AG08396 (cell line): Measurements from ENCODE around the gene KIF12.
"Not testable (repeated sequence)": the region's sequence is repeated elsewhere in the genome, so short reads cannot be mapped to it uniquely, and the experiment has no call there.

ENCODE experiments used
- DNase-seq: peaks from one replicate; pipeline ENCODE4 v3.0.0; 2012; ENCODE audit warnings: low spot score, mixed read lengths

The KIF12 gene

DNA sequence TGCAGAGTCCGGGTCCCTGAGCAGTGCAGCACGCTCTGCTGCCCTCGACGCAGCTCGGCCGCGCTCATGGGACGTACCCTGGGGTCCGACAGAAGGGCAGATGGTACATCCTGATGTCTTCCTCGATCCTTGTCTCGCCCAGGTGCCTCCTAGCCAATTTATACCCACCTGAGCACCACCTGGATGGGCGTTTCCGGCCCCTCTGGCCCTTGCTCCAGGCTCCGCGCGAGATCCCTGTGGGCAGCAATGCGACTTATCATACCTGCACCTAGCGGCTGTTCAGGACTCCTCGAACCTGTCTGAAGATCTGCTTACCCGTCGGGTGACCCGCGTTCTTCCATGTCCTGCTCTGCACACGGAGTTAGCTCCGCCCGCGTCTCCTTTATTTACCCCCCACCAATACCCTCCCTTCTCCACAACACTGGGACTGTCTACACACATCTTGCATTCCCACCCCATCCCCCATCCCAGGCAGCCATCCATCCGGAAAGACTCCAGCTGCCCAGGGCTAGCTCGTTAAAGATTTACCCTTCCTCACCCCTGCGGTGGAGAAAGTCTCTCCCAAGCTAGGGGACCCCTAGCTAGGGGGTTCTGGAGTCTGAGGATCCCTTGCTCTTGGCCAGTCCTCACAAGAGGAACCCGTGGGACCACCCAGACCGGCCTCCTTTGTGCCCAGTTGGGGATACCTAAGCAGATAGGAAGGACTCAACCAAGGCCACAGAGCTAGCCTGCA, at the start of gene KIF12:
Gene KIF12 (minus strand): TSS at position 357 of the 733 bp plus-strand sequence. CDS start 16 bp downstream, at position 341.
- DNase-seq: no peak

GRCh38 chr9:114146735-114147134, 47.6 kb upstream of the KIF12 start:
- no peak for DNase-seq

DNA sequence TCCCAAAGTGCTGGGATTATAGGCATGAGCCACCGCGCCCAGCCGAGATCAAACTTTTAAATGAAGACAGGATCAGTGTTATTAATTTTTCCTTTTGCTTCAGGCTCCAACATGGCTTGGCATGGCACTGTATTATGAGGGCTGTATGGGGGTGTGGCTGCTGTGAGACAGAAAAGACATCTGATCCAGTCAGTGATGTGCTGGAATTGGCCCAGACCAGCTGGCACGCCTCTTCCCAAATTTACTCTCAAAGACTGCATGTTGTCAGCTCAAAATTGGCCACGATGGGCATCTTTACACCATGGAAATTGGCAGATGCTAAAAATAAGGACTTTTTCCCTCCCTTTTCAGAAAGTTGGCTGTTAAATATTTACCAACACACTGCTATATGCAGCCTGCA, 44.1 kb upstream of the KIF12 start:
- DNase-seq: no peak

- no peak for DNase-seq
These were observed 42.7 kb upstream of the KIF12 start for GRCh38 chr9:114141553-114142402.

GRCh38 chr9:114140850-114141249, 41.8 kb upstream of the KIF12 start:
- no peak for DNase-seq

GRCh38 chr9:114140401-114140800, 41.3 kb upstream of the KIF12 start:
- no peak for DNase-seq

GRCh38 chr9:114139071-114139470, 40.0 kb upstream of the KIF12 start:
- no peak for DNase-seq

DNA sequence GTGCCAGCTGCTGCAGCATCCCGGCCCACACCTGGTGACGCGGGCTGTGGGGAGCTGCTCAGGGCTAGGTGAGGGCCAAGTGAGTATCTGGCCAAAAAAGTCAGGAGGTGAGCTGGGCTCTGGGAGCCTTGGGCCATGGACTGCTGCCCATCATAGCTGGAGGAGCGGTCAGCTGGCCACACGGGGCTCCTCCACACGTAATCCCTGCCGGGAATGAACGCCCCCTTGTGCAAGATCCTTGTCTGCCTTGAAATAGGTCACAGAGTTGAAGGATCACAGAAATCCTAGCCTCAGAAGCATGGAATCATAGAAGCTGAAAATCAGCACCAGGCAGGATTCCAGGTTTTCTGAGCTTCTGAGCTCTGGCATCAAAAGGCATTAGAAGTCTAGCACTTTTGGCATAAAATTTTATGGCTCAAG, 39.5 kb upstream of the KIF12 start:
- DNase-seq: no peak

DNA sequence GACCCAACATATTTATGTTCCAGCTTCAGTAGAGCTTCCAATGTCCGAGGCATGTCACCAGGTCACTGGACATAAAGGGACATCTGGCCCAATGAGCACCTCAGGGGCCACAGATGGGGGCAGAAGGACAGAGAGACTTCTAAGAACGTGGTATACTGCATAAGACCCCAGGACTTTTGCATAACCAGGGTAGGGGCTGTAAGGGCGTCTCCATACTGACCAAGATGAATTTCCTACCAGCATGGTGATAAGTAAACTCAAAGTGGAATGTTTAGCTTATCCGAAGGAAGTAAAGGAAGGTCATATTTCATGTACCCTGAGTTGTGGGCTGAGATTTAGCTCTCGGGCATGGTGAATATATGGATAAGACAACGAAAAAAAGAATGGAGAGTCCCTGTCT, 38.7 kb upstream of the KIF12 start:
- DNase-seq: no peak

DNA sequence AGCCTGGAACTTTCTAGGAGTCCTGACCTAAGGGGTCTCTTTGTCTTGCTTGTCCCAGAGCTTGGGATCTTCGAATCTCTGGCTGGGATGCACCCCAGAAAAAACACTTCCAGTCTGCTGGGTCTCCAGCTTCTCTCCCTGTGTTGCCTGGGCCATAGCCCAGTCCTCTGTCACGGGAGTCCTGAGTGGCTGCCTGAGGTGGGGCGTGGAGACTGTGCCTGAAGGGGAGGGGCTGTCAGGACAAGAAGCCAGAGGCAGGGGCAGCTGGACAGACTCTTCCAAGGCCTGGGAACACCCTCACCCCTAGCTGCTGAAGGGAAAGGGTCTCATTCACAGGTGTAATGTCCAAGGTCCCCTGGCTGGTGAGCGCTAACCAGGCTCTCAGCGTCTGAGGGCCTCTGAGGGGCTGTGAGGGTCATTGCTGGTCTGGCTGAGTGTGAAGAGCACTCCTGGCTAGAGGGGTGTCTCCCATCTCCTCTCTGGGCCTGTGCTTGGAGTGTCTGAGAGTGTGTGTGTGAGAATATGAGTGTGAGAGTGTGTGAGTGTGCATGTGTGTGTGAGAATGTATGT, 35.8 kb upstream of the KIF12 start:
- no peak for DNase-seq

- DNase-seq: no peak
These were observed 33.4 kb upstream of the KIF12 start for GRCh38 chr9:114132550-114132918.

DNA sequence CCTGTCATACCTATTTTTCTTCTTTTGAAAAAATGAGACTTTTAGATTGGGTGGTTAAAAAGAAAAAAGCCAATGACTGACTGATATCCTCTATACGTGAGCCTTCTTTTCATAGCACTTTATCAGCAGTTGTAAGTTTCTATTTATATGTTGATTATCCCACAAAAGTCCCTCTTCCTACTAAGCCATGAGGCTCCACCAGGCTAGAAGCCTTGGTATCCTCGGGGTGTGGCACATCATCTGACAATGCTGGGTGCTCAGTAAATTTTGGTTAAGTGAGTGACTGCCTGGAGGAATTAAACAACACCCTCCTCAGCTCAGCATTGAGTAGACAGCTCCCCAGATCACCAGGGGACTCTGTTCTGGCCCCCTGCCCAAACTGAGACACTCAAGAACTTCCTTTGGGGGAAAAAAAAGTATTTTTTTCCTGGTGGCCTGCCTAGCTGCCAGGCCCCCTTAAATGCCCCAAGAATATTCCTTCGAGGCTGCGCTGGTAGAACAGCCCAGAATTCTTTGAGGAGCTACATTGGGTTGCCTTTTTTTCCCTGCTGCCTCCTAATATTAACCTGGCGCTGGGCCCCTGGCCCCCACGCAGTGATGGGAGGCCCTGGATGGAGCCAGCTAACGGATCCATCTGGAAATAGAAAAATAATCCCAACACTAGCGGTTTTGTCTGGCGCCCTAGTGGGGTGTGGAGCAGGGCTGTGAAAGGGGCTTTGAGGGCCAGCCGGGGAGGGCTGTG, 32.9 kb upstream of the KIF12 start:
- DNase-seq: no peak

DNA sequence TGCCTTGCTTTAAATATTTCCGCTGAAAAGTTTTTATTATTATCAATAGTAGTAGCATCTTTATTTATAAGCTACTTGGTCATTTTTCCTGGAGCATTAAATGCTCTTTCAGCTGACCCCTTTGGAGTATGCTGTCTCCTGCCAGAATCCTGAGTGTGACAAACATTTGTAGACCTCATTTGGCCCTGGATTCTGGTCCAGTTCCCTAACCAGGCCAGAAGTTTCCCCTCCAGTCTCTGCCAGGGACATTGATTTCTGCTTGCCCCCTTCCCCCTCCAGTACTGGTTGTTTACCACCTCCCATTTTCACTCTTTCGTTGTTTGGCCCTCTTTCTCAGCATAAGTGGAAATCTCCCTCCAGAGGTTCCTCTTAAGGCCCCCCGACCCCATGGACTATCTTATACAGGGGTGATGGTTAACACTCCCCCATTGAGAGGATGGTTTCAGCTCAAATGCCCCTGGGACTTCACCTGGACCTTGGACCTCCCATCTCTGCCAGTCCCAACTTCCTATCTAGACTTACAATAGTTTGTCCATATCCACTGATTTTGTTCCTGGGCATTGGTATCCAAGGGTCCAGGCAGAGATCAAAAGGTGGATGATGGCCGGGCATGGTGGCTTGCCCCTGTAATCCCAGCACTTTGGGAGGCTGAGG, 31.7 kb upstream of the KIF12 start:
- no peak for DNase-seq

- no peak for DNase-seq
These were observed 31.0 kb upstream of the KIF12 start for GRCh38 chr9:114130141-114130540.

DNA sequence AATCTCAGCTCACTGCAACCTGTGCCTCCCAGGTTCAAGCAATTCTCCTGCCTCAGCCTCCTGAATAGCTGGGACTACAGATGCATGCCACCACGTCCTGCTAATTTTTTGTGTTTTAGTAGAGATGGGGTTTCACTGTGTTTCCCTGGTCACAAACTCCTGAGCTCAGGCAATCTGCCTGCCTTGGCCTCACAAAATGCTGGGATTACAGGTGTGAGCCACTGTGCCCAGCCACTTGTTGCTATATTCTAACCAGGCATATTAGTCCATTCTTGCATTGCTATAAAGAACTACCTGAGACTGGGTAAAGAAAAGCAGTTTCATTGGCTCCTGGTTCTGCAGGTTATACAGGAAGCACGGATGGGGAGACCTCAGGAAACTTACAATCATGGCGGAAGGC, 29.7 kb upstream of the KIF12 start:
- DNase-seq: not testable (repeated sequence)

- DNase-seq: no peak
These were observed 27.4 kb upstream of the KIF12 start for GRCh38 chr9:114126247-114127060.

DNA sequence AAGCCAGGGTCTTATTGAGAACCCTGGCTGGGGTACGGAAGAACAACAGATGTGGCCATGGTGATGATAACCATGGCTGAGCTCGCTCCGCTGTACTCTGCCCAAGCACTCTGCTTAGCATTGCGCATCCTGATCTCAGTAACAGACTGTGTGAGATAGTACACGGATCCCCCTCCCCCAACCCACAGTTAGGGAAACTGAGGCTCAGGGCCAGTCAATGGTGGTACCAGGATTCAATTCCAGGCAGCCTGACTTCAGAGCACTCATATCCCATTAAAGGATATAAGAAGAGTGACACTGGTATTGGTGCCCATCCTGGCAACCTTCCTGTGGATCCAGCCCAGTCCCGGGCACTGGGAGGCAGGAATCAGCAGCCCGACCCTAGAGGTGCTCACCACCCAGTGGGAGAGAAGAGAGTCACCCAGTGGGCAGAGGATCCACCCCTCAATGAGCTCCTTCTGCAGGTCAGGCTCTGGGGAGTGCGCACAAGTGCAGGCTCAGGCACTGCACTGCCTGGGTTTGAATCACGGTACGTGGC, 26.5 kb upstream of the KIF12 start:
- DNase-seq: no peak

DNA sequence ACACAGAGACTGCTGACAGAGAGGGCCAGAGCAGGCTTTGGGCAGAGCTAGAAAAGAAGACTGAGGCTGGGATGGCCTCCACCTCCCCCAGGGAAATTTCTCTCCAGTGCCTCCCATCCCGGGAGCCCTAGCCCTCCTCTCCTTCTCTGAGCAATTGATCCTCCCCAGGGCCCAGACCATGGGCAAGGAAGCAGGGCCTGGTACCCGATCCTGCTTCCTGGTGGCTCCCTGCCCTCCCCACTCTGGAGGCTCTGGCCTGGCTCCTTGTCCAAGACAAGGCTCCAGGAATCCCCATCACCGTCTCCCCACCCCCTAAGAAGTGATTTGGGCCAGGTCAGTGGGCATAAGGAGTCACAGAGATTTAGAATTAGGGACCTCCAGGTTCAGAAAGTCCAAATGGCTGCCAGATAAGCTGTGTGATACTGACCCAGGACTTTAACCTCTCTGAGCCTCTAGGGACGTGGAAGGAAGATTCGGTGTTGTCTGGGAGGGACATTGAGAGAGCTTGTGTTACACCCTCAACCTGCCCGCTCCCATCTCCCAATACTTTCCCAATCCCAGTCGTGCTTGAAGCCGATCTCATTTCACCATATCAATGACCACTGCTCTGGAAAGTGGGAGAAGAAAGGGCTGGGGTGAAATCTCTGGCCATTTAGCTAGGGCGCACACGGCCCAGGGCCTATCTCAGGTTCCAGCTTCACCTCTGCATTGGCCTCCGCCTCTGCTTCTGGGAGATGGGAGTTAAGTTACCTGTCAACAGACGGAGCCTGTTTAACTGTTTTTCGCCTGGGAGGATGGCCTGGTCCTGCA, 25.8 kb upstream of the KIF12 start:
- no peak for DNase-seq

DNA sequence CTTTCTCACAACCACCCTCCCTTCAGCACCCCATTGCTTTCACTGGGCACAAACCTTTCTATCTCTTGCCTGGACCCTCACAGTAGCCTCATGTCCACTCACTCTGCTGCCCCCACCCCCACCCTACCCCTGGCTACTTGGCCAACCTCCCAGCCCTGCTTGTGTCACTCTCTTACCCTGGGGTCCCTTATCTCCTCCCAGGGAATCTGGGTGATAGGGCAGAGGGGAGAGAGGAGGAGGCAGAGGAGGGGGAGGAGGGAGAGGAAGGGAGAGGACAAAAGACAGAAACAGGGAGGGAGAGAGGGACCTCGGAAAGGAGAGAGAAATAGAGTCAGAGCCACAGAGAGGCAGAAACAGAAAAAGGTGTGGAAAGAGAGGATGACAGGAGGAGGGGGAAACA, 25.0 kb upstream of the KIF12 start:
- DNase-seq: no peak
